Mucosa of descending colon (tissue), 3 donors: ENCODE measurements around the gene DLX5. TPM values are rescaled to one million over a fixed set of nuclear protein-coding genes. Genes with fewer than 3 reads are reported as not detected.

Experiments
- ATAC-seq: fragments of 200-7000 bp; cut with Tn5 transposase; one replicate; pipeline ENCODE4 v1.9.1; 2020; ENCODE audit warnings: mild to moderate bottlenecking, moderate library complexity
- DNase-seq, 3 donors: peaks; one replicate each; pipeline ENCODE4 v3.0.0-alpha.2; 2020
- H3K36me3 ChIP-seq: fragments of 200-600 bp; one replicate; pipeline ENCODE4 v1.8.0; 2021; ENCODE audit warnings: low read depth, mild to moderate bottlenecking
- H3K4me1 ChIP-seq: fragments of 200-600 bp; one replicate; pipeline ENCODE4 v1.8.0; 2021; ENCODE audit warnings: low read depth, mild to moderate bottlenecking
- H3K4me3 ChIP-seq: fragments of 200-600 bp; one replicate; pipeline ENCODE4 v1.8.0; 2021; ENCODE audit warnings: mild to moderate bottlenecking
- H3K9me3 ChIP-seq: fragments of 200-600 bp; one replicate; pipeline ENCODE4 v1.8.0; 2021; ENCODE audit warnings: mild to moderate bottlenecking
- intact Hi-C, 2 donors: fragments of 100-400 bp; cut with DNase I in 1 of 2; cut with micrococcal nuclease in 1 of 2; formaldehyde crosslinking; loops; one replicate each; pipeline versions ENCODE4 v1.11.0 to v1.11.1; 2022; cut with DNase I, micrococcal nuclease
- total RNA-seq, 3 donors: library from RNA; stranded (reverse); fragmentation: NEBNext Ultra II Directional in 2 of 3; extraction: Animal tissue kit (Norgen Biotek cat#: 25700) in 2 of 3; gene quantifications; one replicate each; pipeline versions ENCODE4 v1.2.1 to v1.2.4, GENCODE V29; 2021 to 2023
- TF ChIP-seq, protein P1 (sequence below): fragments of 200-600 bp; IDR thresholded peaks from one replicate; pipeline ENCODE4 v1.8.0; 2022; ENCODE audit warnings: antibody characterized with exemption, mild to moderate bottlenecking
- donor health status: DM: no; HTN: no; CAD: no; lungs with moderate emphysema.
- donor health status: DM: no; HTN: no; CAD: no.
- donor health status: DM: no; HTN: yes; CAD: no.

DLX5 gene
- total RNA-seq, 3 donors from 2014 or later, result 0.89 TPM; not detected in 2

DNA sequence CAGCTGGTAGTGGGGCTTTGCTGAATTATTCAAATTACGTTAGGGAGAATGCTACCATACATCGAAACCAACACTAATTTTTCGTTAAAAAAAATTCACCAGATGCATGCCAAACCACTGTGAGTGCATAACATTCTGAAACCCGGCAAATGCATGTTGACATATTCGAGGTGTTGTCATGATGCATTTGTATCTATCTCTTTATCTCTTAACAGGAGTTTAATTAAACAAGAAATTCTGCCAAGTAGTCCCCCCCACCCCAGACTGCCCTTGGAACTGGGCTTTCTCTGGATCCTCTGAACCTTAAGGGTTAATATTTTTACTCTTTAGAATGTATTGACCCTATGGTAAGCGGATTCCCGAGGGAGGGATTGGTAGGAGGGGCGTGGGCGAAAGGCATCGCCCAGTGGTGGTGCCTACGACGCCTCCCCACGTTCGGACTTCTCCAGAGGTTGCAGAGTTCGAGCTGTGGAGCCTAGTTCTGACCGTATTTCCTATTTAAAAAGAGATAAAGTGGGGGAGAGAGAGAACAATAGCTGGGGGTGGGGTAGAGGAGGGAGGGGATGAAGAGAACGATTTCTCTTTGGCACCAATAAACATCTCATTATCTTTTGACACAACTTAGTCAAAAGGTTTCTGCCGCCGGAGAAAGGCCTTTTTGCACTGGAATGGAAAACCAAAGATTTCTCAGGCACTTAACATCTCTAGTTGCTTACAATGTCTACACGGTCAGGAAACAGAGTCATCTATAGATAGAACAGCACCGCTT lies 12.1 kb downstream of the DLX5 start:
- no peak for DNase-seq
- Histone ChIP-seq H3K4me1 (no peaks in the 10 kb centered on the region), H3K4me3 (no peak overlapping the region), H3K9me3 (no peaks in the 10 kb centered on the region), H3K36me3 (no peaks in the 10 kb centered on the region)
- TF ChIP-seq, protein P1, sequence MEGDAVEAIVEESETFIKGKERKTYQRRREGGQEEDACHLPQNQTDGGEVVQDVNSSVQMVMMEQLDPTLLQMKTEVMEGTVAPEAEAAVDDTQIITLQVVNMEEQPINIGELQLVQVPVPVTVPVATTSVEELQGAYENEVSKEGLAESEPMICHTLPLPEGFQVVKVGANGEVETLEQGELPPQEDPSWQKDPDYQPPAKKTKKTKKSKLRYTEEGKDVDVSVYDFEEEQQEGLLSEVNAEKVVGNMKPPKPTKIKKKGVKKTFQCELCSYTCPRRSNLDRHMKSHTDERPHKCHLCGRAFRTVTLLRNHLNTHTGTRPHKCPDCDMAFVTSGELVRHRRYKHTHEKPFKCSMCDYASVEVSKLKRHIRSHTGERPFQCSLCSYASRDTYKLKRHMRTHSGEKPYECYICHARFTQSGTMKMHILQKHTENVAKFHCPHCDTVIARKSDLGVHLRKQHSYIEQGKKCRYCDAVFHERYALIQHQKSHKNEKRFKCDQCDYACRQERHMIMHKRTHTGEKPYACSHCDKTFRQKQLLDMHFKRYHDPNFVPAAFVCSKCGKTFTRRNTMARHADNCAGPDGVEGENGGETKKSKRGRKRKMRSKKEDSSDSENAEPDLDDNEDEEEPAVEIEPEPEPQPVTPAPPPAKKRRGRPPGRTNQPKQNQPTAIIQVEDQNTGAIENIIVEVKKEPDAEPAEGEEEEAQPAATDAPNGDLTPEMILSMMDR, result no peak
- intact Hi-C loops, result no loop called here
- ATAC-seq, result no peak

DNA sequence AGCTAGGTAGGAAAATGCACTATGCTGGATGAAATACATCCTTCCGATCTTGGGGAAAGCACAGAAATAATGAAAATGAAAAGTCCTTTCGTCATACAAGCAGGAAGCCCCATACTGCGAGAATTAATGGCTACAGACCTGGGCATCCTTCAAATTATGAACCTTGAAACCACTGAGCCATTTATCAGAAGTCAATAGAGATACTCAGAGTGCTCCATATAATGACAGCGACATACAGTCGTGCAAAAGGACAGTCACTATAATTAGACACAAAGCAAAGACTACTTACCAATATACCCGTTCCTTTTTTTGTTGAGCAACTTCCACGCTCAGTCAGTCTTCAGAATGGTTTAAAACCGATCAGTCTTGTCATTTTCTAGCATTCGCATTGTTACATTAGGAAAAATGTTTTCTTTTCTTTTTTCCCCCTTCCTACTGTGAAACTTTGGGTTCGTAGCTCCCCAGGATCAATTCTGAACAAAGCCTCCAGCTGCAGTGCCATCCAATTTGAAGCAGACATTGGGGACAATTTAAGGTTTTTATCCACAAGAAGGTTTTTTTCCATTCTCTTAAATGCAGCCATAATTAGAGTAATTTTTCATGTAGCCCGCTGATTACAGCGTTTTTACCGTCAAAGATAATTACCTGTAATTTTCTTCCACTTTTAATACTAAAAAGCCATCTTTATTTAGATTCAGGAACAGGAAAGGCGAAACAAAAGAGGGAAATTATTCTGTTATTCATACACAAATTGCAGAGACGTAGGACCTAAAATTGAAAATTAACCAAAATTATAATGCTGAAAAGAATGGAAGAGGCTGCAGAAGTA lies 12.9 kb downstream of the DLX5 start:
- TF ChIP-seq, protein P1, result no peak
- no peak for ATAC-seq
- Histone ChIP-seq H3K4me1 (no peaks in the 10 kb centered on the region), H3K9me3 (no peaks in the 10 kb centered on the region), H3K36me3 (no peaks in the 10 kb centered on the region), H3K4me3 (no peak overlapping the region)
- intact Hi-C loops, result no loop called here
- DNase-seq, result no peak

DNA sequence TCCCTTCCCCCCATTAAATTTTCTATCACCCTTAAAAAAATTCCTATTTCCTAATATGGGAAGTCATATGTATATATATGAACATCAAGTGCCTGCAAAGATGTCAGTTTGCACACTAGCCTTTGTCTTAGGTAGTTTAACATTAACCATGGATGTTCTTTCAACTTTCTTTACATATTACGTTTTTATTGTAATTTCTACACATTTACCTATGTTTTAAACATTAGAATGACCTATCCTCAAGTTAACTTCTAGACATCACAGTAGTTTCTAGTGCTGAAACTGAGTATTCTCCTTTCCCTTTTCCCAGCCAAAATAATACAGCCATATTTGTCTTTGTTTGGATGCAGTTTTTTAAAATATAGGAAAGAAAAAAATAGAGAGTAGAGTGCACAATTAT lies 13.5 kb downstream of the DLX5 start:
- ATAC-seq (no peak), DNase-seq (no peak)
- intact Hi-C loops, result no loop called here
- H3K4me1 ChIP-seq, result peaks cover 4% of the 10 kb centered on the region
- H3K4me3 ChIP-seq, result no peak overlapping the region
- TF ChIP-seq, protein P1, result no peak
- no peaks in the 10 kb centered on the region for H3K36me3 ChIP-seq
- no peaks in the 10 kb centered on the region for H3K9me3 ChIP-seq

DNA sequence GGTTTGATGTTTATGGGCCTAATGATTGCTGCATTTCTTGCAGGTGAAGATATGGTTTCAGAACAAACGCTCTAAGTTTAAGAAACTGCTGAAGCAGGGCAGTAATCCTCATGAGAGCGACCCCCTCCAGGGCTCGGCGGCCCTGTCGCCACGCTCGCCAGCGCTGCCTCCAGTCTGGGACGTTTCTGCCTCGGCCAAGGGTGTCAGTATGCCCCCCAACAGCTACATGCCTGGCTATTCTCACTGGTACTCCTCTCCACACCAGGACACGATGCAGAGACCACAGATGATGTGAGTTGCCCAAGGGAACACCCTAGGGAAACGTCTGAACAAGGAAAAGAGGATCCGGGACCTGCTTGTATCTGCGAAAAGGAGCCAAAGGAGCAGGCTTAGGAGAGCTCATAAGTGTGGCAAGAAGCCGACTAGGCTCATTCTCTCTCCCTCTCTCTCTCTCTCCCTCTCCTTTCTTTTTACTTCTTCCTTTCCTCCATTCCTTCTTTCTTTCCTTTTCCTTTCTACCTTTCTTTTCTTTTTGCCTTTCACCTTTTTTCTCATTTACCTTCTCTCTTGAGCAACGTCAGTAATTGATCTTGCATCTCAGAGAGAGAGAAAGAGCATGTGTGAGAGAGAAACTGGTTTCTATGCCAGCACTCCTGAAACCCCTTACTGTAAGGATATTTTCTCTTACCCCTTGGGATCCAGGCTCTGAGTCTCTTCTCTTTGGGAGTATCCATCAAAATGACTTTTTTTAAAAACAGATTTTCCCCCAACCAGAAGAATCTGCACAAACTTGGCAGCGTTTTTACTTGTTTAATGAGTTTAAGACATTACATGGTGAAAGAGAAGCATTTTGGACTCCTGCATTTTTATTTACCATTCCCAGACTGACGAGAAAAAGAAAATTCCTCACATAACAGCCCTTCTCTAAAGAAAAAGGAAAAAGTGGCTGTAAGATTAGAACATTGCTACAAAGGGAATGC lies 14.6 kb downstream of the DLX5 start:
- ATAC-seq, result no peak
- DNase-seq, result no peak
- Histone ChIP-seq H3K4me1 (peaks cover 12% of the 10 kb centered on the region), H3K36me3 (no peaks in the 10 kb centered on the region), H3K4me3 (no peak overlapping the region), H3K9me3 (no peaks in the 10 kb centered on the region)
- intact Hi-C loops, result no loop called here
- TF ChIP-seq, protein P1, result no peak

DNA sequence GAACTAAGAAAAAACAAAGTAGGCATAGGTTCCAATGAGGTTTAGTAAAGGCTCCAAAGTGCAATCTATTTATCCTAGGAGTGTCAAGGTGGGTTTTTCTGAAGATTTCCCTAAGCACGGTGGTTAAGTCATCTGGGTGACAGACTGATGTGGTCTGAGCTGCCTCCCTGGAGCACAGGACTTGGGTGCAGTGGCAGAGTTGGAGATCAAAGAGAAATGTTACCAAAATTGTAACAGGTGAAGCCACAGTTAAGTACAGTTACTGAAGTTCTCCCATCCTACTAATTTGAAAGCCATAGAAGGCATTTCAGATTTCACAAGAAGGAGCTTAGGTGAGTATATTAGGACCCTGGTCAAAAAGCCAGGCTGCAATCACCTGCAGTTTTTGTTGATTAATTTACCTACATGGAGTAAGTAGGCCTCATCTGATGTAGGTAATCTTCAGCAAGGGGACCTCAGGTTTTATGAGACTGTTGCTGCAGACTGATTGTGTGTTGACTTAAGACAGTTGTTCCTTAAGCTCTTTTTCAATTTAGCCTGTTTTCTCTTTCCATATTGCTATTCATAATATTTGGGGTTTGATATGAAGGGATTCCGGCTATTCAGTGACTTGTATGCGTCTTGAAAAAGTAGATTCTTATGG lies 16.2 kb downstream of the DLX5 start:
- peaks cover 13% of the 10 kb centered on the region for H3K4me1 ChIP-seq
- DNase-seq (no peak), ATAC-seq (no peak)
- no peaks in the 10 kb centered on the region for H3K36me3 ChIP-seq
- no peaks in the 10 kb centered on the region for H3K9me3 ChIP-seq
- no peak overlapping the region for H3K4me3 ChIP-seq
- TF ChIP-seq, protein P1, result no peak
- intact Hi-C loops, result no loop called here
